Tibial nerve (tissue), 4 donors: Measurements from ENCODE around the gene JARID2.

Source experiments
- EP300 ChIP-seq, 2 donors: sonication (generic); formaldehyde crosslinking; IDR thresholded peaks; one replicate each; pipeline ENCODE4 v1.6.1; 2017; ENCODE audit warnings: antibody characterized with exemption in 2 of 2, mild to moderate bottlenecking in 1 of 2
- POLR2A ChIP-seq, 2 donors: fragments of 450-650 bp; IDR thresholded peaks; one replicate each; pipeline ENCODE4 v1.6.1; 2017; ENCODE audit warnings: antibody characterized with exemption in 2 of 2, mild to moderate bottlenecking in 2 of 2, moderate library complexity in 2 of 2
- TF ChIP-seq, protein P1 (sequence below), 5 experiments: fragments of 200-600 bp in 3 of 5; fragments of 450-650 bp in 2 of 5; sonication (generic) in 3 of 5; IDR thresholded peaks; one replicate each; pipeline ENCODE4 v1.5.1; 2016 to 2019; ENCODE audit warnings: antibody characterized with exemption in 5 of 5, mild to moderate bottlenecking in 3 of 5, moderate library complexity in 2 of 5

DNA sequence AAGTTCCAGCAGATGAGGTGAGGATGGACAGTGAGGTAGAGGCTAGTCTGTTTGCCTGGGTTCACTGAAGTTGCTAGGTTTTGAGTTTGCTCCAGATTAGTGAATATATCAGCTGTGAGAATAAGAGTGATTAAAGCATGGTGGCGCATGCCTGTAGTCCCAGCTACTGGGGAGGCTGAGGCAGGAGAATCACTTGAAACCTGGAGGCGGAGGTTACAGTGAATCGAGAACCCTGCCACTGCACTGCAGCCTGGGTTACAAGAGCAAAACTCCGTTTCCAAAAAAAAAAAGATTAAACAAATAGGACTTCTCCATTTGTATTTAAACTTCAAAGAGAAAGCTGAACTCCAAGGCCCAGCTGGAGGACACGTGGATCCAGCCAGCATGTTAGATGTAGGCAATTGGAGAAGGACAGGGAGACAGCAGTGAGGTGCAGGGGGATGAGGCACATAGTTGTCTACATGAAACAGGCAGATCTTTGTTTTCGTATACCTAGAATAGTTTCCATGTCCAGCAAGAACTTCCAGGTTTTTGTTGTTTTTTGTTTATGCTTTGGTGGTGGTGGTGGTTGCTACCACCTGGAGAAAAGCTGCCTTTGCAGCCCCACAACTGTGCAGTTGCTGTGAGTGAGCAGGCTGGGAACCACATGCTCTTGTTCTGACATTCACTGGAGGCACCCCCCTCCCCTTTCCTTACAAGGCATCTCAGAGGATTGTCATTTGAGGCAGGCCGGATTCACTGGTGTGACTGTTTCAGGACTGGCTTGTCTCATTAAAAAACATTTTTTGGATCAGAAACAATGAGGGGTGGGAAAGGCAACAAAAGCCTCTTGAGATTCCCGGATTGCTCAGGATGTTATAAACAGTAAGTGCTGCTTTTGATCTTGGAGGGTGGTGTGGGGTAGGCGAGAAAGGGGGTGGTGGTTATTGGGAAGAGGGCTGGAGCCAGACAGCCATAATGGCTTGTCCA is 72.3 kb downstream of the JARID2 start:
- TF ChIP-seq, protein P1, sequence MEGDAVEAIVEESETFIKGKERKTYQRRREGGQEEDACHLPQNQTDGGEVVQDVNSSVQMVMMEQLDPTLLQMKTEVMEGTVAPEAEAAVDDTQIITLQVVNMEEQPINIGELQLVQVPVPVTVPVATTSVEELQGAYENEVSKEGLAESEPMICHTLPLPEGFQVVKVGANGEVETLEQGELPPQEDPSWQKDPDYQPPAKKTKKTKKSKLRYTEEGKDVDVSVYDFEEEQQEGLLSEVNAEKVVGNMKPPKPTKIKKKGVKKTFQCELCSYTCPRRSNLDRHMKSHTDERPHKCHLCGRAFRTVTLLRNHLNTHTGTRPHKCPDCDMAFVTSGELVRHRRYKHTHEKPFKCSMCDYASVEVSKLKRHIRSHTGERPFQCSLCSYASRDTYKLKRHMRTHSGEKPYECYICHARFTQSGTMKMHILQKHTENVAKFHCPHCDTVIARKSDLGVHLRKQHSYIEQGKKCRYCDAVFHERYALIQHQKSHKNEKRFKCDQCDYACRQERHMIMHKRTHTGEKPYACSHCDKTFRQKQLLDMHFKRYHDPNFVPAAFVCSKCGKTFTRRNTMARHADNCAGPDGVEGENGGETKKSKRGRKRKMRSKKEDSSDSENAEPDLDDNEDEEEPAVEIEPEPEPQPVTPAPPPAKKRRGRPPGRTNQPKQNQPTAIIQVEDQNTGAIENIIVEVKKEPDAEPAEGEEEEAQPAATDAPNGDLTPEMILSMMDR (IDR thresholded peaks at IDR 0.05), result no peak
- no peak for TF ChIP-seq POLR2A (IDR thresholded peaks at IDR 0.05)
- no peak for TF ChIP-seq EP300 (IDR thresholded peaks at IDR 0.05)
